Peyer's patch (tissue), 4 donors: ENCODE data around the gene BNIP5.

ENCODE experiments used
- CTCF ChIP-seq, 6 experiments: fragments of 450-650 bp in 4 of 6; fragments of 200-600 bp in 2 of 6; sonication (generic) in 1 of 6; IDR thresholded peaks; one replicate each; pipeline ENCODE4 v1.5.1; 2017 to 2019; ENCODE audit warnings: antibody characterized with exemption in 6 of 6, mild to moderate bottlenecking in 3 of 6, moderate library complexity in 1 of 6
- POLR2A ChIP-seq, 2 donors: fragments of 450-650 bp; IDR thresholded peaks; one replicate each; pipeline ENCODE4 v1.5.1; 2017; ENCODE audit warnings: antibody characterized with exemption in 2 of 2, mild to moderate bottlenecking in 2 of 2, moderate library complexity in 2 of 2

- TF ChIP-seq POLR2A (IDR thresholded peaks at IDR 0.05) (no peak), CTCF (IDR thresholded peaks at IDR 0.05) (no peak)
Observed at GRCh38 chr6:36355819-36356218, 19.1 kb upstream of the BNIP5 start.
